CD14-positive monocyte (primary cell): ENCODE data around the gene KBTBD6. TPM values are rescaled to one million over a fixed set of nuclear protein-coding genes. Genes with fewer than 3 reads are reported as not detected.

Source experiments
- DNase-seq, 3 donors: peaks; one replicate each; pipeline ENCODE4 v3.0.0-alpha.2; 2011 to 2022
- H2AFZ ChIP-seq: 2 replicates; pipeline ENCODE4 v1.6.0; 2012; ENCODE audit warnings: mild to moderate bottlenecking, low read depth, low read length, inconsistent platforms; ENCODE audit not compliant: insufficient read depth, poor library complexity, severe bottlenecking
- H3K27ac ChIP-seq, 2 donors: 1 replicate in 1 of 2; 2 replicates in 1 of 2; pipeline ENCODE4 v1.5.1; 2012 to 2013; ENCODE audit warnings: low read length in 2 of 2, control low read depth in 1 of 2, inconsistent platforms in 1 of 2, low read depth in 1 of 2, mild to moderate bottlenecking in 1 of 2
- H3K27me3 ChIP-seq, 2 donors: one replicate each; pipeline versions ENCODE4 v1.6.0 to v1.6.1; 2011 to 2013; ENCODE audit warnings: low read length in 2 of 2; ENCODE audit not compliant: control insufficient read depth in 2 of 2, insufficient read depth in 2 of 2
- H3K36me3 ChIP-seq, 2 donors: replicated peaks in 1 of 2; 1 replicate in 1 of 2; 2 replicates in 1 of 2; pipeline versions ENCODE4 v1.5.1 to v1.6.1; 2012 to 2013; ENCODE audit warnings: low read length in 2 of 2, control low read depth in 1 of 2, inconsistent platforms in 1 of 2, mild to moderate bottlenecking in 1 of 2; ENCODE audit not compliant: insufficient read depth in 2 of 2, control insufficient read depth in 1 of 2
- H3K4me1 ChIP-seq, 2 donors: 1 replicate in 1 of 2; 2 replicates in 1 of 2; pipeline versions ENCODE4 v1.5.1 to v1.6.1; 2012 to 2013; ENCODE audit warnings: low read length in 2 of 2, control low read depth in 1 of 2, inconsistent platforms in 1 of 2, mild to moderate bottlenecking in 1 of 2, moderate library complexity in 1 of 2; ENCODE audit not compliant: insufficient read depth in 2 of 2, control insufficient read depth in 1 of 2
- H3K4me2 ChIP-seq: replicated peaks from 2 replicates; pipeline ENCODE3; 2012; ENCODE audit warnings: low read length, moderate library complexity, mild to moderate bottlenecking; ENCODE audit not compliant: poor library complexity, severe bottlenecking; ENCODE audit errors: extremely low read depth
- H3K4me3 ChIP-seq, 3 experiments: fragments of 200-600 bp in 1 of 3; sonication (generic) in 1 of 3; replicated peaks in 1 of 3; 1 replicate in 2 of 3; 2 replicates in 1 of 3; pipeline ENCODE4 v1.5.1; 2011 to 2013; ENCODE audit warnings: low read length in 3 of 3, mild to moderate bottlenecking in 3 of 3, control low read depth in 2 of 3, low read depth in 2 of 3, inconsistent platforms in 1 of 3, moderate library complexity in 1 of 3
- H3K79me2 ChIP-seq: 2 replicates; pipeline ENCODE4 v1.6.0; 2012; ENCODE audit warnings: mild to moderate bottlenecking, control low read depth, inconsistent platforms, low read length, moderate library complexity; ENCODE audit not compliant: insufficient read depth
- H3K9ac ChIP-seq: 2 replicates; pipeline ENCODE4 v1.6.0; 2017; ENCODE audit warnings: low read length, mild to moderate bottlenecking; ENCODE audit not compliant: insufficient read depth, poor library complexity, severe bottlenecking
- H3K9me3 ChIP-seq, 2 donors: replicated peaks in 1 of 2; 1 replicate in 1 of 2; 2 replicates in 1 of 2; pipeline versions ENCODE4 v1.5.1 to v1.6.1; 2012 to 2013; ENCODE audit warnings: low read length in 2 of 2, control low read depth in 1 of 2; ENCODE audit not compliant: control insufficient read depth in 1 of 2, insufficient read depth in 1 of 2
- H4K20me1 ChIP-seq: 2 replicates; pipeline ENCODE4 v1.6.0; 2012; ENCODE audit warnings: mild to moderate bottlenecking, low read length, control low read depth, moderate library complexity; ENCODE audit not compliant: insufficient read depth
- H3K27ac Mint-ChIP-seq, 7 donors: one replicate each; pipeline ENCODE4 v1.8.0; 2020; ENCODE audit warnings: mild to moderate bottlenecking in 7 of 7, mixed read lengths in 7 of 7, moderate library complexity in 6 of 7, inconsistent platforms in 2 of 7
- H3K27me3 Mint-ChIP-seq, 3 donors: one replicate each; pipeline ENCODE4 v1.8.0; 2021 to 2022; ENCODE audit warnings: low read depth in 3 of 3, mild to moderate bottlenecking in 3 of 3, mixed read lengths in 3 of 3, moderate library complexity in 3 of 3, inconsistent platforms in 1 of 3
- H3K36me3 Mint-ChIP-seq, 2 donors: one replicate each; pipeline ENCODE4 v1.8.0; 2020; ENCODE audit warnings: mixed read lengths in 2 of 2, inconsistent platforms in 1 of 2, mild to moderate bottlenecking in 1 of 2
- H3K4me1 Mint-ChIP-seq: one replicate; pipeline ENCODE4 v1.8.0; 2020; ENCODE audit warnings: mild to moderate bottlenecking, mixed read lengths
- H3K4me3 Mint-ChIP-seq, 2 donors: one replicate each; pipeline ENCODE4 v1.8.0; 2020; ENCODE audit warnings: mild to moderate bottlenecking in 2 of 2, mixed read lengths in 2 of 2, moderate library complexity in 1 of 2
- H3K9me3 Mint-ChIP-seq, 7 donors: one replicate each; pipeline ENCODE4 v1.8.0; 2020 to 2022; ENCODE audit warnings: mixed read lengths in 7 of 7, mild to moderate bottlenecking in 6 of 7, moderate library complexity in 6 of 7, inconsistent platforms in 2 of 7
- WGBS: methylation state at CpG from one replicate; pipeline ENCODE4 v1.1.5; 2013; ENCODE audit warnings: missing lambda C conversion rate; ENCODE audit not compliant: insufficient coverage; 5-methylcytosine and 5-hydroxymethylcytosine counted together
- intact Hi-C, 2 donors: fragments of 100-400 bp; cut with micrococcal nuclease; formaldehyde crosslinking; loops; one replicate each; pipeline versions ENCODE4 v1.15.0 to v1.15.1; 2023
- polyA plus RNA-seq, 3 donors: library from polyadenylated mRNA; depleted of rRNA in 1 of 3; unstranded in 2 of 3; stranded (reverse) in 1 of 3; fragments of 300-500 nt in 2 of 3; fragments of >200 nt in 1 of 3; fragmentation: Illumina TruSeq in 2 of 3; gene quantifications; 1 replicate in 2 of 3; 2 replicates in 1 of 3; pipeline ENCODE4 v1.2.3, GENCODE V29; 2012 to 2021
- TF ChIP-seq, protein P1 (sequence below): fragments of 200-600 bp; IDR thresholded peaks from one replicate; pipeline ENCODE4 v1.8.0; 2022; ENCODE audit warnings: antibody characterized with exemption, mild to moderate bottlenecking

Gene KBTBD6
- polyA plus RNA-seq, 3 donors = 0.37 to 1.2 (median 0.54) TPM

DNA sequence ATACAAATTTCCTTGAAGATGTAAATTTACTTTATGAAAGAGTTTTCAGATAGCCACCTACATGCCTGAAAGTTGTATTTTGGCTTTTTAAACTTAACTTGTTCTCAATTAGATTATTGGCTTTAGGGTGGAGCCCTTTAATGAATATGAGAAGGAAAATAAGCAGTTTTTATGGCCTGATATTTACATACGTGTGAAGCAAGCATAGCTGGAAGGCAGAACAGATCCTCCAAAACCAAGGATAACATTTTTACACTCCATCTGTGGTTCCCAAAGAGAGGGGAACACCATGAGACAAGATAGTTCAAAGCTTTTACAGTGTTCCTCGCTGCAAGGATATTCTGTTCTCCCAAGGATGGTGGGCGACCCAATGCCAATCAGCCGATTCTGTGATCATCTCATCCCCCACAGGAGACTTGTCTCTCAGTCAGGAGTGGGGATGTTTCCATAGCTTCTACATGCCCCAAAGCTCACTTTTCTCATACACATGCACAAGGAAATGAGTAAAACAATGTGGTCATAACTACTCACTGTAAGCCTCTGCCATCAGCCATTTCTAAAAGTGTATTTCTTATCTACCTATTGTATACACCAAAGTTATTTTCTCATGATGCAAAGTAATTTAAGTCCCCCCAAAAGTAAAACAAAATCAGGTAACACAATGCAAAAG lies 24.6 kb upstream of the KBTBD6 start:
- H3K36me3 Mint-ChIP-seq = no peaks in the 10 kb centered on the region
- no peak for DNase-seq
- Histone ChIP-seq H3K4me3 (no peak overlapping the region), H3K36me3 (no peaks in the 10 kb centered on the region), H2AFZ (no peak overlapping the region), H3K9ac (no peak overlapping the region), H3K27ac (no peak overlapping the region), H4K20me1 (no peaks in the 10 kb centered on the region), H3K27me3 (no peaks in the 10 kb centered on the region), H3K79me2 (no peaks in the 10 kb centered on the region), H3K4me2 (no peak overlapping the region), H3K4me1 (no peaks in the 10 kb centered on the region), H3K9me3 (peaks cover 3 to 5% of the 10 kb centered on the region in 2 donors)
- H3K4me1 Mint-ChIP-seq = no peaks in the 10 kb centered on the region
- H3K9me3 Mint-ChIP-seq = peaks cover 4 to 11% (median 8%) of the 10 kb centered on the region in 7 donors
- H3K27me3 Mint-ChIP-seq = peaks cover 0 to 2% (median 0%) of the 10 kb centered on the region in 3 donors
- TF ChIP-seq, protein P1, sequence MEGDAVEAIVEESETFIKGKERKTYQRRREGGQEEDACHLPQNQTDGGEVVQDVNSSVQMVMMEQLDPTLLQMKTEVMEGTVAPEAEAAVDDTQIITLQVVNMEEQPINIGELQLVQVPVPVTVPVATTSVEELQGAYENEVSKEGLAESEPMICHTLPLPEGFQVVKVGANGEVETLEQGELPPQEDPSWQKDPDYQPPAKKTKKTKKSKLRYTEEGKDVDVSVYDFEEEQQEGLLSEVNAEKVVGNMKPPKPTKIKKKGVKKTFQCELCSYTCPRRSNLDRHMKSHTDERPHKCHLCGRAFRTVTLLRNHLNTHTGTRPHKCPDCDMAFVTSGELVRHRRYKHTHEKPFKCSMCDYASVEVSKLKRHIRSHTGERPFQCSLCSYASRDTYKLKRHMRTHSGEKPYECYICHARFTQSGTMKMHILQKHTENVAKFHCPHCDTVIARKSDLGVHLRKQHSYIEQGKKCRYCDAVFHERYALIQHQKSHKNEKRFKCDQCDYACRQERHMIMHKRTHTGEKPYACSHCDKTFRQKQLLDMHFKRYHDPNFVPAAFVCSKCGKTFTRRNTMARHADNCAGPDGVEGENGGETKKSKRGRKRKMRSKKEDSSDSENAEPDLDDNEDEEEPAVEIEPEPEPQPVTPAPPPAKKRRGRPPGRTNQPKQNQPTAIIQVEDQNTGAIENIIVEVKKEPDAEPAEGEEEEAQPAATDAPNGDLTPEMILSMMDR = no peak
- H3K4me3 Mint-ChIP-seq = no peak overlapping the region
- WGBS = 100% methylated on average over 1 of the region's 4 CpGs
- H3K27ac Mint-ChIP-seq = no peak overlapping the region
- intact Hi-C loops = no loop called here

DNA sequence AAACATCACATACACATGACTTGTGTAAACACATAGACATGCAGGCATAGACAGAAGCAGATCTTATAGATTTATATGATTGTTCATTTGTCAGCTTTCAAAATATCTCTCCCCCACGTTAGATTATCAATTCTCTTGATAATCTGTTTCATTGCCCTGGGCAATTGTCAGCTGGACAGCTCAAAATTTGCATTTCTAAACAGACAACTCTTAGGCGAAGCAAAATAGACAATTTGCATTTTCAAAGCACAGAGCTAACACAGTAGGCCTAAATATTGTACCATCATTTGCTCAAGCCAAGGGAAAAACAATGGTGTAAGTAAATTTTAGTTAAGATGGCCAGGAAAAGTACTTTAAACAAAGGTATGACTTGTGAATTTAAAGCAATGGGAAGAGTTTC lies 24.0 kb upstream of the KBTBD6 start:
- no peaks in the 10 kb centered on the region for H3K36me3 ChIP-seq
- no peaks in the 10 kb centered on the region for H3K79me2 ChIP-seq
- no peak overlapping the region for H3K4me2 ChIP-seq
- DNase-seq = no peak
- no peaks in the 10 kb centered on the region for H4K20me1 ChIP-seq
- no CpG with 5 or more reads among the region's 2 CpGs for WGBS
- H3K27ac ChIP-seq = no peak overlapping the region
- Mint-ChIP-seq H3K36me3 (peaks cover 2% of the 10 kb centered on the region in 2 donors), H3K9me3 (peaks cover 9 to 16% (median 13%) of the 10 kb centered on the region in 7 donors), H3K4me1 (no peaks in the 10 kb centered on the region), H3K27me3 (peaks cover 0 to 2% (median 1%) of the 10 kb centered on the region in 3 donors), H3K4me3 (no peak overlapping the region), H3K27ac (no peak overlapping the region)
- no peaks in the 10 kb centered on the region for H3K27me3 ChIP-seq
- H2AFZ ChIP-seq = no peak overlapping the region
- intact Hi-C loops = no loop called here
- no peak overlapping the region for H3K4me3 ChIP-seq
- no peaks in the 10 kb centered on the region for H3K4me1 ChIP-seq
- no peak overlapping the region for H3K9ac ChIP-seq
- TF ChIP-seq, protein P1 = no peak
- peaks cover 9% of the 10 kb centered on the region in 2 donors for H3K9me3 ChIP-seq
